DOHH2 (cell line): Measurements from ENCODE around the gene MPDZ.

Experiments used
- H3F3A ChIP-seq: fragments of 200-600 bp; sonication (generic), shearing (Covaris generic); 2 replicates; pipeline ENCODE4 v1.6.0; 2016; ENCODE audit warnings: antibody characterized with exemption, mild to moderate bottlenecking; ENCODE audit not compliant: control insufficient read depth, insufficient read depth
- H3K27ac ChIP-seq: fragments of 200-600 bp; sonication (generic); 2 replicates; pipeline ENCODE4 v1.5.1; 2014; ENCODE audit warnings: low read depth, mild to moderate bottlenecking, low read length, moderate library complexity
- H3K27me3 ChIP-seq: fragments of 200-600 bp; sonication (generic); 2 replicates; pipeline ENCODE4 v1.6.1; 2014; ENCODE audit warnings: mild to moderate bottlenecking, low read length, mixed read lengths; ENCODE audit not compliant: control insufficient read depth
- H3K36me3 ChIP-seq: fragments of 200-600 bp; sonication (generic); 2 replicates; pipeline ENCODE4 v1.6.1; 2014; ENCODE audit warnings: mild to moderate bottlenecking, low read length, moderate library complexity, mixed read lengths; ENCODE audit not compliant: control insufficient read depth
- H3K4me1 ChIP-seq: fragments of 200-600 bp; sonication (generic); 2 replicates; pipeline ENCODE4 v1.6.1; 2014; ENCODE audit warnings: mild to moderate bottlenecking, low read length, mixed read lengths; ENCODE audit not compliant: control insufficient read depth
- H3K4me2 ChIP-seq: fragments of 200-600 bp; sonication (generic); 2 replicates; pipeline ENCODE4 v1.6.0; 2014; ENCODE audit warnings: mild to moderate bottlenecking, low read length, moderate library complexity
- H3K4me3 ChIP-seq: fragments of 200-600 bp; sonication (generic); 2 replicates; pipeline ENCODE4 v1.5.1; 2014; ENCODE audit warnings: mild to moderate bottlenecking, low read length, mixed read lengths
- H3K79me2 ChIP-seq: fragments of 200-600 bp; sonication (generic); 2 replicates; pipeline ENCODE4 v1.6.1; 2014; ENCODE audit warnings: mild to moderate bottlenecking, low read length, mixed read lengths; ENCODE audit not compliant: control insufficient read depth
- H3K9me2 ChIP-seq: fragments of 200-600 bp; sonication (generic); replicated peaks from 2 replicates; pipeline ENCODE4 v1.6.1; 2014; ENCODE audit warnings: mild to moderate bottlenecking, low read length, mixed read lengths; ENCODE audit not compliant: control insufficient read depth
- H3K9me3 ChIP-seq: fragments of 200-600 bp; sonication (generic); 2 replicates; pipeline ENCODE4 v1.6.1; 2014; ENCODE audit warnings: antibody characterized with exemption, low read length, mixed read lengths; ENCODE audit not compliant: control insufficient read depth, insufficient read depth
- H4K20me1 ChIP-seq: fragments of 200-600 bp; sonication (generic); 2 replicates; pipeline ENCODE4 v1.6.0; 2014; ENCODE audit warnings: low read depth, mild to moderate bottlenecking, antibody characterized with exemption, low read length, moderate library complexity; ENCODE audit not compliant: control insufficient read depth, insufficient read depth
- EZH2phosphoT487 ChIP-seq: fragments of 200-600 bp; sonication (generic); IDR thresholded peaks from 2 replicates; pipeline ENCODE4 v1.6.1; 2017; ENCODE audit warnings: borderline replicate concordance, mild to moderate bottlenecking, antibody characterized with exemption, low read length, moderate library complexity, mixed read lengths
- TF ChIP-seq, protein P1 (sequence below): fragments of 200-600 bp; sonication (generic); IDR thresholded peaks from one replicate; pipeline ENCODE4 v1.5.1; 2014; ENCODE audit warnings: antibody characterized with exemption, mild to moderate bottlenecking, low read depth, low read length; ENCODE audit not compliant: poor library complexity, severe bottlenecking

Gene MPDZ

DNA sequence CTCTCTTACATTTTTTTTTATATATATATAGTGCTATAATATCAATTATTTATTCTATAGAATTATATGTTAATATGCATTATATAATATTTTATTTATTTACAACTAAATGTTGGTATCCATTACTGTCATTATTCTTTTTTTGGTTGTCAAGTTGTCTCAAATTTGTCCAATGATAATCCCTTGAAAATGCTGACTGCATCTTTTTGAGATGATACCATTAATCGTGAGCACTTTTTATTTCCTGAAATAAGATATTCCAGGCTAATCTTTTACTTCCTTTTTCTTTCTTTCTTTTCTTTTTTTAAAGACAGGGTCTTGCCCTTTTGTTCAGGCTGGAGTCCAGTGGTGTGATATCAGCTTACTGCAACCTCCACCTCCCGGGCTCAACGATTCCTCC, 12.7 kb upstream of the MPDZ start:
- Histone ChIP-seq H3K27ac (no peak overlapping the region), H3F3A (no peaks in the 10 kb centered on the region), H4K20me1 (no peaks in the 10 kb centered on the region), H3K4me2 (no peak overlapping the region), H3K36me3 (no peaks in the 10 kb centered on the region), H3K4me1 (no peaks in the 10 kb centered on the region), H3K9me2 (no peaks in the 10 kb centered on the region), H3K4me3 (no peak overlapping the region), H3K79me2 (no peaks in the 10 kb centered on the region), H3K27me3 (no peaks in the 10 kb centered on the region), H3K9me3 (no peaks in the 10 kb centered on the region)
- TF ChIP-seq EZH2phosphoT487 = no peak
- TF ChIP-seq, protein P1, sequence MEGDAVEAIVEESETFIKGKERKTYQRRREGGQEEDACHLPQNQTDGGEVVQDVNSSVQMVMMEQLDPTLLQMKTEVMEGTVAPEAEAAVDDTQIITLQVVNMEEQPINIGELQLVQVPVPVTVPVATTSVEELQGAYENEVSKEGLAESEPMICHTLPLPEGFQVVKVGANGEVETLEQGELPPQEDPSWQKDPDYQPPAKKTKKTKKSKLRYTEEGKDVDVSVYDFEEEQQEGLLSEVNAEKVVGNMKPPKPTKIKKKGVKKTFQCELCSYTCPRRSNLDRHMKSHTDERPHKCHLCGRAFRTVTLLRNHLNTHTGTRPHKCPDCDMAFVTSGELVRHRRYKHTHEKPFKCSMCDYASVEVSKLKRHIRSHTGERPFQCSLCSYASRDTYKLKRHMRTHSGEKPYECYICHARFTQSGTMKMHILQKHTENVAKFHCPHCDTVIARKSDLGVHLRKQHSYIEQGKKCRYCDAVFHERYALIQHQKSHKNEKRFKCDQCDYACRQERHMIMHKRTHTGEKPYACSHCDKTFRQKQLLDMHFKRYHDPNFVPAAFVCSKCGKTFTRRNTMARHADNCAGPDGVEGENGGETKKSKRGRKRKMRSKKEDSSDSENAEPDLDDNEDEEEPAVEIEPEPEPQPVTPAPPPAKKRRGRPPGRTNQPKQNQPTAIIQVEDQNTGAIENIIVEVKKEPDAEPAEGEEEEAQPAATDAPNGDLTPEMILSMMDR = no peak

DNA sequence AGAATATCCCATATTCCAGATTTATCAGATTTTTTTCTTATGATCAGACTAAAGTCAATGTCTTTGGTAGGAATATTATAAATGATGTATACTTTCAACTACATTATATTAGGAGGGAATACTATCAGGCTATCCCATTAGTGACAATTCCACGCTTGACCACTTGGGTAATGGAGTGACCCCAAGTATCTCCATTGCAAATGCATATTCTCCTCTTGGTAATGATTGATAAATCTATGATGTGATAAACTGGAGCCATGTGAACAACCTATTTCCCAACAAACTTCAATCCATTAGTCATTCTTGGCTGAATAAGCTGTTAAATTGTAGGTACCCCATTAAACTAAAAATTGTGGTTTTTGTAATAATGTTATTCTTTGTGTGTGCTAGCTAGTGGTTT, 12.2 kb upstream of the MPDZ start:
- Histone ChIP-seq H3K4me2 (no peak overlapping the region), H3K79me2 (no peaks in the 10 kb centered on the region), H3K36me3 (no peaks in the 10 kb centered on the region), H3K27me3 (no peaks in the 10 kb centered on the region), H3K9me2 (no peaks in the 10 kb centered on the region), H3K27ac (no peak overlapping the region), H4K20me1 (no peaks in the 10 kb centered on the region), H3K4me3 (no peak overlapping the region), H3F3A (no peaks in the 10 kb centered on the region), H3K9me3 (no peaks in the 10 kb centered on the region), H3K4me1 (no peaks in the 10 kb centered on the region)
- TF ChIP-seq, protein P1 = no peak
- no peak for TF ChIP-seq EZH2phosphoT487

DNA sequence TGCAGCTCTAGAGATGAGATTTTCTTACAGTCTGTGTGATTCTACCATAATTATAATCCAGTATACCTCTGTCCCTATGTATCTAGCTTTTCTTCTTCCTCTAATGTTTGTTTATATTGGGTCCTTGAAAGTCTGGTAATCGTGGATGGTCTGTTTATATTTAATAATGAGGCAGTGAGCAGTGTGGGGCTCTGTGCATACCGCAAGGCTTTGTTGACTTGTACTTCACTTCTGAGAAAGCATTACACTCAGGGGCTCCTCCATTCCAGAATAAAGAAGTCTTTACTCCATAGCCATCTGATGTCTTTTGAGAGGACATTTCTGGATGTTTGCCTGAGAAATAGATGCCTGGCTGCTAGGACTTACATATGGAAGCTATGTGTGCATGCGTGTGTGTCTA, 4.5 kb upstream of the MPDZ start:
- Histone ChIP-seq H3K27ac (no peak overlapping the region), H3K4me3 (no peak overlapping the region), H3K4me2 (no peak overlapping the region), H3K9me3 (no peaks in the 10 kb centered on the region), H3K9me2 (no peaks in the 10 kb centered on the region), H3K4me1 (no peaks in the 10 kb centered on the region), H3K27me3 (no peaks in the 10 kb centered on the region), H3K79me2 (no peaks in the 10 kb centered on the region), H4K20me1 (no peaks in the 10 kb centered on the region), H3F3A (no peaks in the 10 kb centered on the region), H3K36me3 (no peaks in the 10 kb centered on the region)
- TF ChIP-seq EZH2phosphoT487 = no peak
- TF ChIP-seq, protein P1 = no peak

DNA sequence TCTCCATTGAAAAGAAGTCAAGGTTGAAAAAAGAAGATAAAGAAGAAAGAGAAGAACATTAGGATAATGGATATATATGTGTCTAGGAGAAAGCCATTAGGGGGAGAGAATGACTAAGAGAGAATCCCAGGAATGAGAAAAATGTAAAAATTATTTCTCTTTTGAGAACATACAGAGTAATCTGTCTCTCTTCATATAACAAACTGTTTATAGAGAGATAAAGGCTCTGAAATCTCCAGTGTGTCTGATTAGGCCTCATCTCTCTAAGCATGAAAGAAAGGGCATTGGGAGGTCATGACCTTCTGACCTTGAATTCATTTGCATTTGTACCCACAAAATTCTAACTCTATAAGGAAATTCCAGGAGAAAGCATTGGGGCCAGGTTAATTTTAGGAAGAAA, 3.5 kb upstream of the MPDZ start:
- H3K4me2 ChIP-seq = no peak overlapping the region
- TF ChIP-seq, protein P1 = no peak
- TF ChIP-seq EZH2phosphoT487 = no peak

More for the DNA sequence above, 3.5 kb upstream of the MPDZ start:
- H3F3A ChIP-seq = no peaks in the 10 kb centered on the region
- peaks cover 5% of the 10 kb centered on the region; the same call in 1 of the 2 replicates for H3K9me3 ChIP-seq
- H3K4me1 ChIP-seq = no peaks in the 10 kb centered on the region
- H3K27me3 ChIP-seq = no peaks in the 10 kb centered on the region
- no peaks in the 10 kb centered on the region for H3K79me2 ChIP-seq
- H3K9me2 ChIP-seq = no peaks in the 10 kb centered on the region
- no peaks in the 10 kb centered on the region for H3K36me3 ChIP-seq
- no peak overlapping the region for H3K4me3 ChIP-seq
- H3K27ac ChIP-seq = no peak overlapping the region
- no peaks in the 10 kb centered on the region for H4K20me1 ChIP-seq
